ENCODE measurements around the gene ZNF524. TPM values are rescaled to one million over a fixed set of nuclear protein-coding genes. Genes with fewer than 3 reads are reported as not detected.

The ZNF524 gene
- total RNA-seq, 2 experiments from 2014 or later = 31.2 to 32.9 TPM

- H3K27me3 Mint-ChIP-seq = no peaks in the 10 kb centered on the region
- H3K27ac Mint-ChIP-seq = peak overlapping the region; percentile 100
- ChIA-PET CTCF (interaction anchor here (1.0 to 3.0 kb wide), 5 partner anchors 7 to 19 kb away, joined by 3 to 17 read pairs (median 5); partner anchors contain the start of gene ZNF784), POLR2A (no interaction called here)
- peaks cover 65% of the 10 kb centered on the region for H3K4me1 Mint-ChIP-seq
- H3K4me3 Mint-ChIP-seq = peak overlapping the region; percentile 99
- no peak for DNase-seq
- H3K9me3 Mint-ChIP-seq = peaks cover 3% of the 10 kb centered on the region
- peaks cover 33% of the 10 kb centered on the region for H3K36me3 Mint-ChIP-seq (ENCODE audit: low read depth)
These were observed 35.2 kb downstream of the ZNF524 start for GRCh38 chr19:55635334-55635717.

DNA sequence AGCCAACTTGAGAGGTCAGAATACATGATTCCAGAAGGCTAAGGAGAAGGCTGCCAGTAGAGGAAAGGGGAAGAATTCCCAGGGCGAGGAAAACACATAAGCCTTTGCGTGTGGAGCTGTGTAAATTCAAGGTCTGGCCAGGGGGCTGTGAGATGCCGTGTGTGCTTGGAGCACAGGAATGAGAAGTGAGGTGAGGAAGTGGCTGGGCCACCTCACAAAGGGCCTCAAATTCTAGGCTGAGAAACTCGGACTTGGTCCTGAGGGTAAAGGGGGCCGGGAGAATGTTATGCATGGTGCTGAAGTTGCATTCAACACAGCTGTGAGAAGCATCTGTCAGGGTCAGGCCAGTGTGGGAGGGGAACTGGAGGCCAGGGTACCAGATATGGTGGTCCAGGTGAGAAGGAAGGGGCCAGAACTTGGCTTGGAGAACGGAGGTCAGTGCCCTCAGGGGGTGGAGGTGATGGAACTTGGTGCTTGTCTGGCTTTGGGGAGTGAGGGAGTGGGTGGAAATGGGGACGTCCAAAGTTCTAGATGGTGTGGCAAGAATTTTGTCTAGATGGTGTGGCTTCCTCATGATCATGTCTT lies 35.9 kb downstream of the ZNF524 start:
- Mint-ChIP-seq H3K36me3 (ENCODE audit: low read depth) (peaks cover 33% of the 10 kb centered on the region), H3K4me1 (peaks cover 68% of the 10 kb centered on the region), H3K4me3 (peak overlapping the region; percentile 99), H3K9me3 (peaks cover 3% of the 10 kb centered on the region), H3K27me3 (no peaks in the 10 kb centered on the region), H3K27ac (peak overlapping the region; percentile 100)
- CTCF ChIA-PET = interaction anchor here (1.6 to 2.9 kb wide), 2 partner anchors 11 to 18 kb away, joined by 4 to 16 read pairs; no protein-coding TSS in a partner anchor
- DNase-seq = no peak
- POLR2A ChIA-PET = no interaction called here

GRCh38 chr19:55636723-55637122 lies 36.6 kb downstream of the ZNF524 start:
- ChIA-PET POLR2A (no interaction called here), CTCF (interaction anchor here (1.3 to 2.9 kb wide), 5 partner anchors 10 to 133 kb away, joined by 3 to 16 read pairs (median 4); partner anchors contain the start of gene ZNF865)
- Mint-ChIP-seq H3K36me3 (ENCODE audit: low read depth) (peaks cover 38% of the 10 kb centered on the region), H3K4me3 (no peak overlapping the region), H3K4me1 (peaks cover 67% of the 10 kb centered on the region), H3K27ac (peak overlapping the region; percentile 100), H3K9me3 (peaks cover 3% of the 10 kb centered on the region), H3K27me3 (no peaks in the 10 kb centered on the region)
- no peak for DNase-seq

DNA sequence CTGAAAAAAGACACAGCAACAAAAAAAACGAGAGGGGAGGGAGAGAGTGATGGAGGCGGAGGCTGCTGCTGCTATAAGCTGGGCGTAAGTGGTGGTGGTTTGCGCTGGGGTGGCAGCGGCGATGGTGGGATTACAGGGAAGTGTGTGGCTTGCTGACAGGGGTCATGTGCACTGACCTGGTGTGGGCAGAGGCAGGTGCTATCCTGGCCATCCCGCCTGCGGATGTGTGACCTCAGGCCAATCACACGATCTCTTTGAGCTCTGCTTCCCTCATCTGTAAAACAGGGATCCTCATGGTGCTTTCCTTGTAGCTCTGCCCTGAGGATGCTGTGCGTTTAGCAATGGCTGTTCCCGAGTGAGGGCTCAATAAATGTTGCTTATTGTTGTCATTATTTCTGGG lies 37.4 kb downstream of the ZNF524 start:
- CTCF ChIA-PET = interaction anchor here (1.3 to 2.9 kb wide), 6 partner anchors 10 to 133 kb away, joined by 3 to 16 read pairs (median 5); partner anchors contain the start of genes ZNF784 and ZNF865
- Mint-ChIP-seq H3K36me3 (ENCODE audit: low read depth) (peaks cover 40% of the 10 kb centered on the region), H3K4me1 (peaks cover 64% of the 10 kb centered on the region), H3K27me3 (no peaks in the 10 kb centered on the region), H3K27ac (no peak overlapping the region), H3K4me3 (no peak overlapping the region), H3K9me3 (peaks cover 3% of the 10 kb centered on the region)
- no peak for DNase-seq
- POLR2A ChIA-PET = no interaction called here

DNA sequence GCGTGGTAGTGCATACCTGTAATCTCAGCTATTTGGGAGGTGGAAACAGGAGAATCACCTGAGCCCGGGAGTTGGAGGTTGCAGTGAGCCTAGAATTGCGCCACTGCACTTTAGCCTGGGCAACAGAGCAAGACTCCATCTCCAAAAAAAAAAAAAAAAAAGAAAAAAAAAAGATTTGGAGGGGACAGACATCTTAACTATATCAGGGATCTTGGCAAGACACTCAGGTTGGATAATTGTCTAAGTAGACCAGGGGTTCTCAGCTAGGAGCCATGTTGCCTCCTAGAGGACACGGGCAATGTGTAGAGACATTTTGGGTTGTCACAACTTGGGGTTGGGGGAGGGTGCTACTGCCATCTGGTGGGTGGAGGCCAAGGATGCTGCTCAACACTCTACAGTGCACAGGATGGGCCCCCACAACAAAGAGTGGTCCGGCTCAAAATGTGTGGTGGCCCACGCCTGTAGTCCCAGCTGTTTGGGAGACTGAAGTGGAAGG lies 38.8 kb downstream of the ZNF524 start:
- ChIA-PET POLR2A (interaction anchor here (0.7 kb wide), 1 partner anchor 486 kb away, joined by 4 read pairs; no protein-coding TSS in a partner anchor), CTCF (interaction anchor here (0.6 to 2.7 kb wide), 10 partner anchors 8 to 170 kb away, joined by 3 to 10 read pairs (median 6); partner anchors contain the start of genes U2AF2 and ZNF784)
- peak overlapping the region; percentile 78 for H3K27ac Mint-ChIP-seq
- DNase-seq = peak; percentile 70
- H3K4me1 Mint-ChIP-seq = peaks cover 67% of the 10 kb centered on the region
- H3K9me3 Mint-ChIP-seq = peaks cover 3% of the 10 kb centered on the region
- no peak overlapping the region for H3K4me3 Mint-ChIP-seq
- H3K36me3 Mint-ChIP-seq (ENCODE audit: low read depth) = peaks cover 46% of the 10 kb centered on the region
- H3K27me3 Mint-ChIP-seq = no peaks in the 10 kb centered on the region

DNA sequence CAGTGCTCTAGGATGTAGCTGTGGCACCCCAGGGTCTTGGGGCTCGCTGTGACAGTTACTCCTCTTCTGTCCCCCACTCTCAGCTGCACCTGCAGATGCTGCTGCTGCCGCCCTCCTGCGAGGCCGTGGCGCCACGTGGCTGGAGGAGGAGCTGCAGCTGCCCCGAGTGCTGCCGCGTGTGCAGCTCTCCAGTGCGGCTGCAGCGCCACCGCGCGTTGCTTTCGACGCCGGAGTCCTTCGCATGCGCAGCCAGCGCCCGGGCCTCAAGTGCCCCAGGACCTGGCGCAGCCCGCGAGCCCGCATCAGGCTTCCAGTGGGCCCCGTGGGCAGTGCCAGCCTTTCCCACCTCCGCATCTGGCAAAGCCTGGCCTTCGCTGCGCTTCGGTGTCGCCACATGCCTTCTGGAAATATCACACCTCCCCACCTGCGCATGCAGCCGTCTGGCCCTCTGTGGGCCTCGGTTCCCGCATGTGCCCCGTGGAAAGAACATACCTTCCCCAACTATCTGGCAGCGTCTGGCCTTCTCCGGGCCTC lies 40.0 kb downstream of the ZNF524 start:
- no peaks in the 10 kb centered on the region for H3K27me3 Mint-ChIP-seq
- H3K9me3 Mint-ChIP-seq = peaks cover 3% of the 10 kb centered on the region
- H3K27ac Mint-ChIP-seq = peak overlapping the region; percentile 86
- ChIA-PET CTCF (interaction anchor here (0.8 to 2.1 kb wide), 13 partner anchors 9 to 136 kb away, joined by 3 to 10 read pairs (median 5); partner anchors contain the start of genes U2AF2, ZNF784 and ZNF865), POLR2A (no interaction called here)
- peak overlapping the region; percentile 72 for H3K4me3 Mint-ChIP-seq
- H3K36me3 Mint-ChIP-seq (ENCODE audit: low read depth) = peaks cover 42% of the 10 kb centered on the region
- DNase-seq = peak; percentile 73
- H3K4me1 Mint-ChIP-seq = peaks cover 67% of the 10 kb centered on the region

- Mint-ChIP-seq H3K4me3 (peak within 1 kb of the TSS; percentile 93), H3K27ac (peak within 1 kb of the TSS; percentile 95), H3K36me3 (ENCODE audit: low read depth) (peaks cover 41% of the 10 kb centered on the region), H3K27me3 (no peaks in the 10 kb centered on the region), H3K9me3 (peaks cover 3% of the 10 kb centered on the region), H3K4me1 (peaks cover 67% of the 10 kb centered on the region)
- ChIA-PET POLR2A (no interaction called here), CTCF (interaction anchor here (0.9 to 2.1 kb wide), 10 partner anchors 8 to 137 kb away, joined by 3 to 8 read pairs (median 6); partner anchors contain the start of genes U2AF2 and ZNF865)
- DNase-seq = peak; percentile 50
These were observed 40.7 kb downstream of the ZNF524 start, which contains the start of gene ZNF580 for GRCh38 chr19:55640577-55641425. ZNF580 (plus strand) TSS chr19:55641002; CDS start chr19:55642509, 1,507 bp downstream.

- Mint-ChIP-seq H3K27me3 (no peaks in the 10 kb centered on the region), H3K4me1 (peaks cover 59% of the 10 kb centered on the region), H3K36me3 (ENCODE audit: low read depth) (peaks cover 33% of the 10 kb centered on the region), H3K27ac (peak overlapping the region; percentile 95), H3K4me3 (peak overlapping the region; percentile 93), H3K9me3 (peaks cover 3% of the 10 kb centered on the region)
- CTCF ChIA-PET = interaction anchor here (1.0 to 2.1 kb wide), 6 partner anchors 9 to 16 kb away, joined by 3 to 17 read pairs (median 9); partner anchors contain the start of genes U2AF2 and ZNF784
- peak; percentile 27 for DNase-seq
- POLR2A ChIA-PET = no interaction called here
These were observed 41.5 kb downstream of the ZNF524 start for GRCh38 chr19:55641426-55642152.

DNA sequence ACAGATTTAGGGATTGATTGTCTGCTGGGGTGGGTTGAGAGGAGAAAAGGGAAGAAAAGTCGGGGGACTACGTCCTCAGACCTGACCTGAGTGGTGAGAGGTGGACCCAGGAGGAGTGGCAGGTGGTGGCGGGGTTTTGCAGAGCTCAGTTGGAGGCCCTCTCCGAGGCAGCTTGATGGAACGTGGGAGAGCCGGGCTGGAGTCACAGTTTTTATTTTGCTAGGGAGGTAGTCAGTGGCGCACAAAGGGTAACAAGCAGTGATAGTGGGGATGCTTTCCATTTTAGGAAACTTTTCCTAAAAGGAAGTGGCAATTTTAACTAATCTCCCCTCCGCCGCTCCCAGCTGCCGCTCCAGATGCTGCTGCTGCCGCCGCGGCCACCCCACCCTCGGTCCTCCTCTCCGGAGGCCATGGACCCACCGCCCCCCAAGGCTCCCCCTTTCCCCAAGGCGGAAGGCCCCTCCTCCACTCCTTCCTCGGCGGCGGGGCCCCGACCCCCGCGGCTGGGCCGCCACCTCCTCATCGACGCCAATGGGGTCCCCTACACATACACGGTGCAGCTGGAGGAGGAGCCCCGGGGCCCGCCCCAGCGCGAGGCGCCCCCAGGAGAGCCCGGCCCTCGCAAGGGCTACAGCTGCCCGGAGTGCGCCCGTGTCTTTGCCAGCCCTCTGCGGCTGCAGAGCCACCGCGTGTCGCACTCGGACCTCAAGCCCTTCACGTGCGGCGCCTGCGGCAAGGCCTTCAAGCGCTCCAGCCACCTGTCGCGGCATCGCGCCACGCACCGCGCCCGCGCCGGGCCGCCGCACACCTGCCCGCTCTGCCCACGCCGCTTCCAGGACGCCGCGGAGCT lies 42.3 kb downstream of the ZNF524 start:
- Mint-ChIP-seq H3K4me1 (peaks cover 59% of the 10 kb centered on the region), H3K4me3 (peak overlapping the region; percentile 93), H3K27ac (peak overlapping the region; percentile 98), H3K9me3 (peaks cover 3% of the 10 kb centered on the region), H3K27me3 (no peaks in the 10 kb centered on the region), H3K36me3 (ENCODE audit: low read depth) (peaks cover 37% of the 10 kb centered on the region)
- DNase-seq = no peak
- ChIA-PET CTCF (interaction anchor here (0.8 to 2.1 kb wide), 7 partner anchors 8 to 138 kb away, joined by 3 to 17 read pairs (median 8); partner anchors contain the start of genes U2AF2 and ZNF784), POLR2A (no interaction called here)

DNA sequence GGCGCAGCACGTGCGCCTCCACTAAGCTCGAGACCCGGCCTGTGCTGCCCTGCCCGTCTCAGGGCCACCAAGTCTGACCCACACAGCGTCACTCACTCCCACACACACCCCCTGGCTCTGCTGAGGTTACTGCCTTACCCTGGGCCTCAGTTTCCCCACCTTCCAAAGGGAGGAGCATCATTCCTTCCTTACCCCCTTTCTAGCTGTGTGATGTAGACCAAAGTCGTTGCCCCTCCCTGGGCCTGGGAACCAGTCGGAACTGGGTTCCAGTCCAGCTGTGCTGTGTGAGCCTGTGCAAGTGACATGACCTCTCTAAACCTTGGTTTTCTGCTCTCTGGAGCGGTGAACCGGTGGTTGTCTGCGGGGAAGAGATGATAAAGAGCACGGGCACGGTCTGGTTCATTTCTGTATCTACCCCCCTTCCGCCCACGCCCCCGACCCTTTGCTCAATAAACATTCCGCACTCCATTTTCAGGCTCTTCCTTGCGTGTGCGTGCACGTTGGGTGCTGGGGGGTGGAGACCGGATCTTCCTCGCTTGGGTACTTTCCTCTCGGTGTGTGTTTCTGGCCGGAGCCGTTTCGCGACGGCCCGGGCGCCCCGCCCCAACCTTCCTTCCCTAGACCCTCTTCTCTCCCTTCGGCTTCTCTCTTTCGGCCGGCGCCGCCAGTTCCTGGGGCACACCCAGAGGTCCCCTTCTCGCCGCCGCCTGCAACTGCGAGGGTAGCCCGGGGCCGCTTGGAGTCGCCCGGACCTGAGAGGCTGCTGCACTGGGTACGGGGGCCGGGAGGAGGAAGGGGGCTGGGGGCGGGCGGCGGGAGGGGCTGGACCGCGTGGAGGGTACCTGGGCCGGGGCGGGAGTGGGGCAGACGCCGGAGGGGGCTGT lies 43.2 kb downstream of the ZNF524 start, which contains the start of gene ZNF581:
Gene ZNF581, plus strand, starts transcription at position 647 of the 884 bp plus-strand sequence. CDS start 923 bp downstream, outside the sequence.
- no peaks in the 10 kb centered on the region for H3K27me3 Mint-ChIP-seq
- DNase-seq = peak; percentile 78
- H3K4me3 Mint-ChIP-seq = peak within 1 kb of the TSS; percentile 93
- H3K27ac Mint-ChIP-seq = peak within 1 kb of the TSS; percentile 98
- peaks cover 3% of the 10 kb centered on the region for H3K9me3 Mint-ChIP-seq
- CTCF ChIA-PET = interaction anchor here (0.8 to 2.1 kb wide), 6 partner anchors 8 to 139 kb away, joined by 3 to 17 read pairs (median 9); partner anchors contain the start of genes U2AF2 and ZNF784
- POLR2A ChIA-PET = no interaction called here
- H3K36me3 Mint-ChIP-seq (ENCODE audit: low read depth) = peaks cover 32% of the 10 kb centered on the region
- H3K4me1 Mint-ChIP-seq = peaks cover 55% of the 10 kb centered on the region
